Renal cortex interstitium (tissue), 11 donors: ENCODE measurements around the gene MYPOP. TPM values are rescaled to one million over a fixed set of nuclear protein-coding genes. Genes with fewer than 3 reads are reported as not detected.
A peak's percentile ranks its signal among the peaks of the same experiment; 100 is the strongest.
"Not testable (repeated sequence)": the region's sequence is repeated elsewhere in the genome, so short reads cannot be mapped to it uniquely, and the experiment has no call there.

Experiments
- DNase-seq, 11 donors: peaks; one replicate each; pipeline ENCODE4 v3.0.0-alpha.2; 2013; ENCODE audit warnings: low read depth in 9 of 11, low spot score in 4 of 11; ENCODE audit errors: extremely low read depth in 1 of 11
- polyA plus RNA-seq, 3 donors: library from polyadenylated mRNA; unstranded; fragments of 120-200 nt; gene quantifications; one replicate each; pipeline ENCODE4 v1.2.1, GENCODE V29; 2013; ENCODE audit not compliant: insufficient read length in 3 of 3

Gene MYPOP
- polyA plus RNA-seq, 3 donors: 2.8 to 5.9 (median 4.8) TPM

GRCh38 chr19:45918721-45919120 lies 16.3 kb upstream of the MYPOP start:
- no peak for DNase-seq

- no peak for DNase-seq
Measured at GRCh38 chr19:45917421-45918091, 15.1 kb upstream of the MYPOP start.

- no peak for DNase-seq
Measured at GRCh38 chr19:45913874-45914830, 11.7 kb upstream of the MYPOP start, which contains the start of gene NANOS2. Gene NANOS2, minus strand, starts transcription at chr19:45914778. Its CDS starts 85 bp downstream, at chr19:45914693.

GRCh38 chr19:45911291-45911690 lies 8.9 kb upstream of the MYPOP start:
- DNase-seq: no peak

GRCh38 chr19:45908956-45909355 lies 6.5 kb upstream of the MYPOP start:
- DNase-seq: no peak

GRCh38 chr19:45906221-45906620 lies 3.8 kb upstream of the MYPOP start:
- DNase-seq: no peak

GRCh38 chr19:45905011-45905410 lies 2.6 kb upstream of the MYPOP start:
- no peak for DNase-seq

- peak; percentile 96 to 99 (median 97) for DNase-seq
Measured at GRCh38 chr19:45902651-45903625, 525 bp upstream of the MYPOP start.

GRCh38 chr19:45901432-45901911 lies 941 bp downstream of the MYPOP start:
- no peak for DNase-seq

- no peak for DNase-seq
Measured at GRCh38 chr19:45900738-45901431, 1.5 kb downstream of the MYPOP start.

GRCh38 chr19:45899919-45900589 lies 2.4 kb downstream of the MYPOP start:
- DNase-seq: no peak

GRCh38 chr19:45899253-45899652 lies 3.2 kb downstream of the MYPOP start:
- DNase-seq: no peak

GRCh38 chr19:45897261-45897812 lies 5.1 kb downstream of the MYPOP start:
- DNase-seq: no peak

GRCh38 chr19:45895983-45896599 lies 6.3 kb downstream of the MYPOP start:
- DNase-seq: not testable (repeated sequence)

GRCh38 chr19:45895519-45895972 lies 6.9 kb downstream of the MYPOP start:
- no peak for DNase-seq

GRCh38 chr19:45890877-45891276 lies 11.5 kb downstream of the MYPOP start:
- no peak for DNase-seq
